KMS-11 (cell line): ENCODE results near the gene RALGAPA2.

Experiments
- H2AFZ ChIP-seq: fragments of 200-600 bp; sonication (generic); 2 replicates; pipeline ENCODE4 v1.6.1; 2016; ENCODE audit warnings: antibody characterized with exemption, mixed run types, low read depth
- H3K27ac ChIP-seq: fragments of 200-600 bp; sonication (generic); 2 replicates; pipeline ENCODE4 v1.6.1; 2016; ENCODE audit warnings: mild to moderate bottlenecking, mixed run types
- H3K27me3 ChIP-seq: fragments of 200-600 bp; sonication (generic); 2 replicates; pipeline ENCODE4 v1.6.1; 2017; ENCODE audit warnings: mild to moderate bottlenecking, low read depth, mixed run types, moderate library complexity; ENCODE audit not compliant: insufficient read depth
- H3K36me3 ChIP-seq: fragments of 200-600 bp; sonication (generic); 2 replicates; pipeline ENCODE4 v1.6.1; 2017; ENCODE audit warnings: mild to moderate bottlenecking, mixed run types; ENCODE audit not compliant: insufficient read depth
- H3K4me1 ChIP-seq: fragments of 200-600 bp; sonication (generic); 2 replicates; pipeline ENCODE4 v1.6.1; 2016; ENCODE audit warnings: mild to moderate bottlenecking, low read depth, mixed run types; ENCODE audit not compliant: poor library complexity, severe bottlenecking
- H3K4me2 ChIP-seq: fragments of 200-600 bp; sonication (generic); 2 replicates; pipeline ENCODE4 v1.7.0; 2016; ENCODE audit warnings: mild to moderate bottlenecking, mixed run types
- H3K4me3 ChIP-seq: fragments of 200-600 bp; sonication (generic); IDR thresholded peaks from 2 replicates; pipeline ENCODE4 v1.6.1; 2017; ENCODE audit warnings: low read depth, low read length, mixed read lengths; ENCODE audit not compliant: insufficient read depth
- H3K79me2 ChIP-seq: fragments of 200-600 bp; sonication (generic); 2 replicates; pipeline ENCODE4 v1.6.1; 2016; ENCODE audit warnings: low read depth, mixed run types; ENCODE audit not compliant: insufficient read depth
- H3K9ac ChIP-seq: fragments of 200-600 bp; sonication (generic); 2 replicates; pipeline ENCODE4 v1.6.1; 2016; ENCODE audit warnings: mild to moderate bottlenecking, mixed run types
- H4K20me1 ChIP-seq: fragments of 200-600 bp; sonication (generic); 2 replicates; pipeline ENCODE4 v1.6.1; 2016; ENCODE audit warnings: mild to moderate bottlenecking, mixed run types; ENCODE audit not compliant: insufficient read depth
- TF ChIP-seq, protein P1 (sequence below): fragments of 200-600 bp; sonication (generic); conservative IDR thresholded peaks from 2 replicates; pipeline ENCODE4 v1.6.1; 2017; ENCODE audit warnings: low read depth, mild to moderate bottlenecking, antibody characterized with exemption, low read length, moderate library complexity, mixed read lengths

Gene RALGAPA2

DNA sequence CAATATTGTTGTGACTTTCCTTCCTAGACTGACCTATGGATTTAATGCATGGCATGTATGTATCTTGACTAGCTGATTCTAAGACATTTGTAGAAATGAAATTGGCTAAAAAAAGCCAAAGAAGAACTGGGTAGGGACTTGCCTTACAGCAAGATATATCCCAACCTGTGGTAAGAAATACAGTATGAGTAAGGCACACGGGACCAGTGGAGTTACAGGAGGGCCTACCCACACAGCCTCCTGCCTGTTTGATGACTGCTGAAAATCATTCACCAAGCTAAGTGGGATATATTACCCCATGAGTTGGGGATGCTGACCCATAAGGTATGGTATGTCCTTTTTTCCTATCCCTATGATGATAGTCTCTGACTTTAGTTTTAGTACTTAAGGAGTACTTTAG is 232.3 kb downstream of the RALGAPA2 start:
- Histone ChIP-seq H3K27me3 (no peaks in the 10 kb centered on the region), H2AFZ (no peak overlapping the region), H3K4me2 (no peak overlapping the region), H3K9ac (no peak overlapping the region), H3K4me3 (no peak overlapping the region), H3K4me1 (no peaks in the 10 kb centered on the region), H3K36me3 (no peaks in the 10 kb centered on the region), H4K20me1 (no peaks in the 10 kb centered on the region), H3K79me2 (no peaks in the 10 kb centered on the region), H3K27ac (no peak overlapping the region)
- TF ChIP-seq, protein P1, sequence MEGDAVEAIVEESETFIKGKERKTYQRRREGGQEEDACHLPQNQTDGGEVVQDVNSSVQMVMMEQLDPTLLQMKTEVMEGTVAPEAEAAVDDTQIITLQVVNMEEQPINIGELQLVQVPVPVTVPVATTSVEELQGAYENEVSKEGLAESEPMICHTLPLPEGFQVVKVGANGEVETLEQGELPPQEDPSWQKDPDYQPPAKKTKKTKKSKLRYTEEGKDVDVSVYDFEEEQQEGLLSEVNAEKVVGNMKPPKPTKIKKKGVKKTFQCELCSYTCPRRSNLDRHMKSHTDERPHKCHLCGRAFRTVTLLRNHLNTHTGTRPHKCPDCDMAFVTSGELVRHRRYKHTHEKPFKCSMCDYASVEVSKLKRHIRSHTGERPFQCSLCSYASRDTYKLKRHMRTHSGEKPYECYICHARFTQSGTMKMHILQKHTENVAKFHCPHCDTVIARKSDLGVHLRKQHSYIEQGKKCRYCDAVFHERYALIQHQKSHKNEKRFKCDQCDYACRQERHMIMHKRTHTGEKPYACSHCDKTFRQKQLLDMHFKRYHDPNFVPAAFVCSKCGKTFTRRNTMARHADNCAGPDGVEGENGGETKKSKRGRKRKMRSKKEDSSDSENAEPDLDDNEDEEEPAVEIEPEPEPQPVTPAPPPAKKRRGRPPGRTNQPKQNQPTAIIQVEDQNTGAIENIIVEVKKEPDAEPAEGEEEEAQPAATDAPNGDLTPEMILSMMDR: no peak

DNA sequence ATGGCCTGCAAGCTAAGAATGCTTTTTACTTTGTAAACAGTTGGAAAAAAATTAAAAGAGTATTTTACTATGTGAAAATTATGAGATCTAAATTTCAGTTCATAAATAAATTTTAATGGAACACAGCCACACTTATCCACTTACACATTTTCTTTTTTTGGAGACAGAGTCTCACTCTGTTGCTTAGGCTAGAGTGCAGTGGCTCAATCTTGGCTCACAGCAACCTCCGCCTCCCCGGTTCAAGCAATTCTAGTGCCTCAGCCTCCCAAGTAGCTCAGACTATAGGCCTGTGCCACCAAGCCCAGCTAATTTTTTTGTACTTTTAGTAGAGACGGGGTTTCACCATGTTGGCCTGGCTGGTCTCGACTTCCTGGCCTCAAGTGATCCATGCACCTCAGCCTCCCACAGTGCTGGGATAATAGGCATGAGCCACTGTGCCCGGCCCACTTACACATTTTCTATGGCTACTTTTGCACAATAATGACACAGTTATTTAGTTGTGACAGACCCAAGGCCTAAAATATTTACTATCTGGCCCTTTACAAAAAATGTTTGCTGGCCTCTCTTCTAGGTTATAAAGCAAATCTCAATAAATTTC is 234.9 kb downstream of the RALGAPA2 start:
- TF ChIP-seq, protein P1: no peak
- Histone ChIP-seq H3K4me1 (no peaks in the 10 kb centered on the region), H3K4me3 (no peak overlapping the region), H3K27ac (no peak overlapping the region), H3K79me2 (no peaks in the 10 kb centered on the region), H4K20me1 (no peaks in the 10 kb centered on the region), H3K9ac (no peak overlapping the region), H3K4me2 (no peak overlapping the region), H2AFZ (no peak overlapping the region), H3K27me3 (no peaks in the 10 kb centered on the region), H3K36me3 (no peaks in the 10 kb centered on the region)

DNA sequence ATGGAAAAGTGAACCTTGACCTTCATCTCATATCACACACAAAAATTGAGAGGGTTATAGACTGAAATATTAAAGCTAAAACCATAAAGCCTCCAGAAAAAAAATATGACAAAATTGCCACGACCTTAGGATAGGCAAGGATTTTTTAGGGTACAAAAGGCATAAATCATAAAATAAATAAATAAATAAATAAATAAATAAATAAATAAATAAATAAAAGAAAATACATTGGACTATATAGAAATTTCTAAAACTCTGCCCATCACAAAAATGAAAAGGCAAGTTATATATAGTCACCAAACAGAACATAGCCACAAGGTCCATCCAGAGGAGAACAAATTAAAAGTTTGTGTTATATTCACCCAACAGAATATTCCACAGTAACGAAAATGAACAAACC is 235.9 kb downstream of the RALGAPA2 start:
- TF ChIP-seq, protein P1: no peak
- H3K9ac ChIP-seq: no peak overlapping the region
- H3K36me3 ChIP-seq: no peaks in the 10 kb centered on the region
- no peaks in the 10 kb centered on the region for H3K4me1 ChIP-seq
- no peak overlapping the region for H3K27ac ChIP-seq
- no peak overlapping the region for H3K4me2 ChIP-seq
- H3K79me2 ChIP-seq: no peaks in the 10 kb centered on the region
- no peak overlapping the region for H2AFZ ChIP-seq
- no peaks in the 10 kb centered on the region for H4K20me1 ChIP-seq
- no peaks in the 10 kb centered on the region for H3K27me3 ChIP-seq
- no peak overlapping the region for H3K4me3 ChIP-seq

DNA sequence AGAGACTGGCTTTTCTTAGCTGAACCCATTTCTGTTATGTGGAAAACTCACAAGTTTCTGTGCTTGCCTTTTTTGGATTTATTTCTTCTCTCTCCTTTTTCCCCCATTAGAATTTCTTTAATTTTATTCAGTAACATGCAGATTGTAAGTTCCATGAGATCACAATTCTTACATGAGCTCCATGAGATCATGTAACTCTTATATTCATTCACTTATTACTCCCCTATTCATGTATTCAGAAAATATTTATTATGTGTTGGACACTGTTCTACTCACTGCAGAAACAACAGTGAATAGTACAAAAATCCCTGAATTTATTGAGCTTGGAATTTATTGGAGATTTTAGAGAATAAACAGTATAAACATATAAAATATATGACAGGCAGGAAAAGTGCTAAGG is 238.8 kb downstream of the RALGAPA2 start:
- no peaks in the 10 kb centered on the region for H3K27me3 ChIP-seq
- no peak overlapping the region for H3K4me3 ChIP-seq
- H3K4me2 ChIP-seq: no peak overlapping the region
- H2AFZ ChIP-seq: no peak overlapping the region
- H4K20me1 ChIP-seq: no peaks in the 10 kb centered on the region
- TF ChIP-seq, protein P1: no peak
- H3K9ac ChIP-seq: no peak overlapping the region
- no peaks in the 10 kb centered on the region for H3K79me2 ChIP-seq
- H3K4me1 ChIP-seq: no peaks in the 10 kb centered on the region
- no peaks in the 10 kb centered on the region for H3K36me3 ChIP-seq
- H3K27ac ChIP-seq: no peak overlapping the region
